SK-N-SH (cell line): ENCODE data around the gene IQSEC3. TPM values are rescaled to one million over a fixed set of nuclear protein-coding genes. Genes with fewer than 3 reads are reported as not detected.

Source experiments
- CTCF ChIA-PET: fragments of 300-600, 350-600 bp; formaldehyde crosslinking; extraction: SDS; loops from one replicate; lab custom pipeline; 2021; lab: Yijun Ruan, JAX
- POLR2A ChIA-PET: fragments of 350-600 bp; sonication (Branson Sonifier 250); formaldehyde crosslinking; extraction: SDS; loops from one replicate; lab custom pipeline; 2020; ENCODE audit warnings: antibody characterized with exemption, inconsistent platforms; lab: Yijun Ruan, JAX
- DNase-seq: peaks from one replicate; pipeline ENCODE4 v3.0.0; 2012
- H2AFZ ChIP-seq: fragments of 200-600 bp; sonication (generic); 2 replicates; pipeline ENCODE4 v1.8.1; 2016; ENCODE audit warnings: antibody characterized with exemption, mild to moderate bottlenecking, low read depth
- H3F3A ChIP-seq: fragments of 200-600 bp; sonication (generic); replicated peaks from 2 replicates; pipeline ENCODE3; 2016; ENCODE audit warnings: antibody characterized with exemption, mild to moderate bottlenecking; ENCODE audit not compliant: insufficient read depth
- H3K27ac ChIP-seq, 2 experiments: fragments of 200-500 bp in 1 of 2; fragments of 200-600 bp in 1 of 2; sonication (Bioruptor generic) in 1 of 2; sonication (generic), shearing (Covaris generic) in 1 of 2; 2 replicates each; pipeline versions ENCODE4 v1.5.1 to v1.6.1; 2014 to 2016; ENCODE audit warnings: low read depth in 2 of 2, inconsistent platforms in 1 of 2, low read length in 1 of 2, mild to moderate bottlenecking in 1 of 2, mixed read lengths in 1 of 2
- H3K27me3 ChIP-seq: fragments of 200-600 bp; sonication (generic), shearing (Covaris generic); 2 replicates; pipeline ENCODE4 v1.6.1; 2016; ENCODE audit warnings: mixed run types; ENCODE audit not compliant: insufficient read depth
- H3K36me3 ChIP-seq, 2 experiments: fragments of 200-500 bp in 1 of 2; fragments of 200-600 bp in 1 of 2; sonication (Bioruptor generic) in 1 of 2; sonication (generic) in 1 of 2; replicated peaks in 1 of 2; 2 replicates each; pipeline versions ENCODE3 to v1.5.1; 2014 to 2016; ENCODE audit warnings: low read length in 1 of 2, mild to moderate bottlenecking in 1 of 2; ENCODE audit not compliant: insufficient read depth in 2 of 2, control insufficient read depth in 1 of 2
- H3K4me1 ChIP-seq, 2 experiments: fragments of 200-500 bp in 1 of 2; fragments of 200-600 bp in 1 of 2; sonication (Bioruptor generic) in 1 of 2; sonication (generic), shearing (Covaris generic) in 1 of 2; 2 replicates each; pipeline versions ENCODE4 v1.5.1 to v1.6.1; 2014 to 2016; ENCODE audit warnings: low read depth in 1 of 2, low read length in 1 of 2, mixed run types in 1 of 2; ENCODE audit not compliant: insufficient read depth in 2 of 2, control insufficient read depth in 1 of 2
- H3K4me2 ChIP-seq: fragments of 200-600 bp; sonication (generic), shearing (Covaris generic); 2 replicates; pipeline ENCODE4 v1.6.1; 2017; ENCODE audit warnings: mixed run types
- H3K4me3 ChIP-seq, 2 experiments: fragments of 200-500 bp in 1 of 2; fragments of 200-600 bp in 1 of 2; sonication (Bioruptor generic) in 1 of 2; sonication (generic), shearing (Covaris generic) in 1 of 2; 2 replicates each; pipeline versions ENCODE4 v1.5.1 to v1.8.1; 2014 to 2016; ENCODE audit warnings: low read depth in 2 of 2, inconsistent platforms in 1 of 2, low read length in 1 of 2, mild to moderate bottlenecking in 1 of 2, mixed read lengths in 1 of 2, moderate library complexity in 1 of 2
- H3K79me2 ChIP-seq: fragments of 200-600 bp; sonication (generic); 2 replicates; pipeline ENCODE4 v1.8.1; 2017; ENCODE audit warnings: mild to moderate bottlenecking; ENCODE audit not compliant: insufficient read depth
- H3K9ac ChIP-seq: fragments of 200-600 bp; sonication (generic); 2 replicates; pipeline ENCODE4 v1.6.1; 2017; ENCODE audit warnings: mixed run types
- H3K9me2 ChIP-seq: fragments of 200-600 bp; sonication (generic); 2 replicates; pipeline ENCODE4 v1.6.1; 2017; ENCODE audit warnings: mixed run types
- H3K9me3 ChIP-seq: fragments of 200-600 bp; sonication (generic); 2 replicates; pipeline ENCODE4 v1.6.1; 2017; ENCODE audit warnings: mixed run types, mild to moderate bottlenecking, moderate library complexity
- H4K20me1 ChIP-seq: fragments of 200-600 bp; sonication (generic); 2 replicates; pipeline ENCODE4 v1.6.1; 2017; ENCODE audit warnings: mild to moderate bottlenecking, mixed run types; ENCODE audit not compliant: insufficient read depth
- CHD2 ChIP-seq: fragments of 150-350 bp; IDR thresholded peaks from 2 replicates; pipeline ENCODE4 v1.6.1; 2018; ENCODE audit warnings: low read length; ENCODE audit not compliant: partially characterized antibody
- ELF1 ChIP-seq: IDR thresholded peaks from 2 replicates; pipeline ENCODE4 v1.4.0; 2012
- EZH2phosphoT487 ChIP-seq: fragments of 200-600 bp; sonication (generic); IDR thresholded peaks from 2 replicates; pipeline ENCODE4 v1.6.1; 2017; ENCODE audit warnings: low read depth, mixed run types, mild to moderate bottlenecking, antibody characterized with exemption, moderate library complexity, borderline replicate concordance
- FOSL2 ChIP-seq: IDR thresholded peaks from 2 replicates; pipeline ENCODE4 v1.4.0; 2012; ENCODE audit warnings: low read depth, mild to moderate bottlenecking, moderate library complexity, borderline replicate concordance
- FOXM1 ChIP-seq: IDR thresholded peaks from 2 replicates; pipeline ENCODE4 v1.4.0; 2012; ENCODE audit warnings: low read depth, mild to moderate bottlenecking
- GATA2 ChIP-seq: sonication (generic); formaldehyde crosslinking; IDR thresholded peaks from 2 replicates; pipeline ENCODE4 v1.5.0; 2020; ENCODE audit warnings: mild to moderate bottlenecking, missing genetic modification reagents
- IRF3 ChIP-seq: fragments of 150-350 bp; IDR thresholded peaks from 2 replicates; pipeline ENCODE4 v1.6.1; 2016; ENCODE audit warnings: mild to moderate bottlenecking, low read depth, low read length
- MAX ChIP-seq: IDR thresholded peaks from 2 replicates; pipeline ENCODE4 v1.4.0; 2012; ENCODE audit warnings: low read depth
- MEF2A ChIP-seq: IDR thresholded peaks from 2 replicates; pipeline ENCODE4 v1.4.0; 2012; ENCODE audit warnings: low read depth, borderline replicate concordance
- MXI1 ChIP-seq: IDR thresholded peaks from 2 replicates; pipeline ENCODE4 v1.6.1; 2012; ENCODE audit warnings: mild to moderate bottlenecking, low read depth, low read length, improper control_type of control experiment
- NFIC ChIP-seq: IDR thresholded peaks from 2 replicates; pipeline ENCODE4 v1.4.0; 2012; ENCODE audit warnings: borderline replicate concordance
- PBX3 ChIP-seq: IDR thresholded peaks from 2 replicates; pipeline ENCODE4; 2012
- RCOR1 ChIP-seq: fragments of 150-350 bp; IDR thresholded peaks from 2 replicates; pipeline ENCODE4 v1.6.1; 2017; ENCODE audit warnings: antibody characterized with exemption, low read length
- RFX5 ChIP-seq: IDR thresholded peaks from 2 replicates; pipeline ENCODE4 v1.6.1; 2012; ENCODE audit warnings: mild to moderate bottlenecking, improper control_type of control experiment, low read length
- RXRA ChIP-seq: IDR thresholded peaks from 2 replicates; pipeline ENCODE4 v1.4.0; 2012; ENCODE audit warnings: low read depth, mild to moderate bottlenecking, borderline replicate concordance
- TAF1 ChIP-seq: IDR thresholded peaks from 2 replicates; pipeline ENCODE4 v1.6.1; 2012; ENCODE audit warnings: low read depth, mild to moderate bottlenecking, low read length, moderate library complexity, borderline replicate concordance
- TCF12 ChIP-seq: IDR thresholded peaks from 2 replicates; pipeline ENCODE4 v1.4.0; 2012
- TEAD4 ChIP-seq: IDR thresholded peaks from 2 replicates; pipeline ENCODE4 v1.4.0; 2012; ENCODE audit warnings: mild to moderate bottlenecking, borderline replicate concordance; ENCODE audit not compliant: insufficient read depth
- USF1 ChIP-seq: IDR thresholded peaks from 2 replicates; pipeline ENCODE4 v1.4.0; 2012; ENCODE audit warnings: low read depth, borderline replicate concordance
- ZBTB33 ChIP-seq: IDR thresholded peaks from 2 replicates; pipeline ENCODE4 v1.4.0; 2012; ENCODE audit warnings: low read depth, borderline replicate concordance
- WGBS: methylation state at CpG from one replicate; pipeline ENCODE4 v1.1.6; 2017; ENCODE audit warnings: low lambda C conversion rate; 5-methylcytosine and 5-hydroxymethylcytosine counted together
- polyA plus RNA-seq, 3 experiments: library from polyadenylated mRNA; depleted of rRNA; stranded (reverse); fragments of >200 nt; gene quantifications; 2 replicates each; pipeline ENCODE4 v1.2.3, GENCODE V29; 2012

The IQSEC3 gene
- polyA plus RNA-seq, 1 of the 3 experiments (the other 2 are of a cell fraction): 0.02 TPM

GRCh38 chr12:145369-145960 is 78.9 kb downstream of the IQSEC3 start:
- no peaks in the 10 kb centered on the region for H3F3A ChIP-seq
- ChIA-PET POLR2A (no interaction called here), CTCF (interaction anchor here (1.0 to 2.7 kb wide), 3 partner anchors 8 to 43 kb away, joined by 3 to 15 read pairs (median 4); no protein-coding TSS in a partner anchor)
- DNase-seq: no peak
- H3K79me2 ChIP-seq: no peaks in the 10 kb centered on the region
- no peak overlapping the region for H3K4me2 ChIP-seq
- H2AFZ ChIP-seq: no peak overlapping the region
- H3K4me3 ChIP-seq: no peak overlapping the region
- no peak overlapping the region for H3K9ac ChIP-seq
- H3K9me3 ChIP-seq: no peaks in the 10 kb centered on the region
- no peaks in the 10 kb centered on the region for H3K9me2 ChIP-seq
- H3K4me1 ChIP-seq: peaks cover 0 to 3% of the 10 kb centered on the region in 2 experiments; a peak in 1 of 4 replicates
- 63% methylated on average over 13 of the region's 14 CpGs for WGBS
- no peaks in the 10 kb centered on the region for H3K36me3 ChIP-seq
- H3K27ac ChIP-seq: no peak overlapping the region
- H3K27me3 ChIP-seq: no peaks in the 10 kb centered on the region
- no peaks in the 10 kb centered on the region for H4K20me1 ChIP-seq
- TF ChIP-seq ZBTB33 (no peak), RXRA (no peak), MEF2A (no peak), TEAD4 (no peak), MXI1 (no peak), RFX5 (no peak), FOSL2 (no peak), GATA2 (CRISPR knock-in tag) (no peak), USF1 (no peak), TCF12 (no peak), NFIC (no peak), EZH2phosphoT487 (no peak), TAF1 (no peak), PBX3 (no peak), IRF3 (no peak), ELF1 (no peak), CHD2 (no peak), MAX (no peak), FOXM1 (no peak), RCOR1 (no peak)
